SK-N-DZ (cell line): ENCODE results near the gene CLMN.
A peak's percentile ranks its signal among the peaks of the same experiment; 100 is the strongest.

ENCODE experiments used
- DNase-seq: peaks from one replicate; pipeline ENCODE4 v3.0.0-alpha.2; 2015; ENCODE audit warnings: low spot score

The CLMN gene

DNA sequence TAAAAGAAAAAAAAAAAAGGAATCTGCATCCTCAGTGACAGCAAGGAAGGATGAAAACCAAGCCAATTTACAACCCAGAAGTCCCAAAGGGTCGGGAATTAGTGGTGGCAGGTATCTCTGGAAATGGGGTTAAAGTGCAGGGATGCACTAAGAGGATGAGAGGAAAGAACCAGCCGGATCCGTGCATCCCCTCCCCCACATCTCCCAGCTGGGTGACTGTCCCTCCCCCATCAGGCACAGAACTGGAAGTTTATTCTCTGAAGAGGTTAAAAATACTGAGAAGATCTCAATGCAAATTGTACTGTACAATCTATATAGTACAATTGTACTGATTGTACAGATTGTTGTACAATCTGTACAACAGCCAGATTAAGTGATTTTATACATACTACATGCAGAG lies 15.4 kb downstream of the CLMN start:
- no peak for DNase-seq

DNA sequence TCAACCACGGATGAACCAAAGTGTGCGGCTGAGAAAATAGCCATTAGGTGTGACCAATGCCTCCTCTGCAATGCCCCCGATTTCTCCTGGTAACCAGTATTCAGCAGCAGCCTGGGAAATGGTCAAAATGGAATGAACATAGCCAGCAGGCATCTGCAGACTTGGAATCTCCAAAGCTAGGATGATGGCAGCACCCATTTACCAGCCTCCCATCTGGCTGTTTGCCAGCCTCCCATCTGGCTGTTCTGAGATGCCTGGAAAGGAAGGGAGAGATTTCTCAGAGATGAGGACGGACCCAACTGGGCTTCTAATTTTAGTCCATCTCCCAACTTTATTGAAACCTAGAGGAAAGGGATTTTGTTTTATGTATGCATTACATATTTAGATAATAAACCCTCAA lies 16.2 kb downstream of the CLMN start:
- DNase-seq = no peak

DNA sequence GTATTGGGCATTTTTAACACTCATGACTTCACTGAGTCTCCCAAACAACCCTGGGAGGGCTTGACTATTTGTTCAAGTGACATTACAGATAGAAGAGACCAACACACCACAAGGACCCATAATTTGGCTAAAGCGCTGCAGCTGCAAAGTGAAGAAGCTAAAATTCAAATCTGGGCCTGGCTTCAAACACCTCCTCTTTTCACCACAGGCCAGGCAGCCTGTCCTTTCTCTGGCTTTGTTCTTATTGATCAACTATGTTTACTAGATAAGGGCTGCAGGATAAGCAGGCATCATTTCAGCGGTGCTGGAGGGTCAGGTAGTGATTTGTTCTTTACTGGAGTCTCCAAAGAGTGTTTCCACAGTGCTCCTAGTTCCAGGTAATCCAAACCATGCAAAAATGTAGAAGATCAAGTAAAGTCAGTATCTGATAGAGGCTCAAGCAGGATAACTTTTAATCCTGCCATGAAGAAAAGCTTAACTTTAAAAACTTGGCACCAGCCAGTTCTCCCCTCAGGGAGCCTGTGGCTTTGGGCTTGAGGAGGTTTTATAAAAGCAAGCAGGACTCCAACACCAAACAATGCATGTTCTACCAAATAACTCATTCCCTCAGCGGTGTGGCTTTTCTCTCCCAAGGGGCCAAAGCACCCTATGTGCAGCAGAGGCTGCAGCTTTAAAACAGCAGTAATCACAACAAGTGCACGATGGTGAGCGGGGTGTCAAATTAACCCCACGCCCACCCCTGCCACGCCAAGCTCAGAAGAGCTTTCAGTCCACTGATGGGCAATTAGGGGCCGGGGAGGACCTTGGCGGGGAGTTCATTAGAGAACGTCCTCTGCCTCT lies 16.8 kb downstream of the CLMN start:
- no peak for DNase-seq

DNA sequence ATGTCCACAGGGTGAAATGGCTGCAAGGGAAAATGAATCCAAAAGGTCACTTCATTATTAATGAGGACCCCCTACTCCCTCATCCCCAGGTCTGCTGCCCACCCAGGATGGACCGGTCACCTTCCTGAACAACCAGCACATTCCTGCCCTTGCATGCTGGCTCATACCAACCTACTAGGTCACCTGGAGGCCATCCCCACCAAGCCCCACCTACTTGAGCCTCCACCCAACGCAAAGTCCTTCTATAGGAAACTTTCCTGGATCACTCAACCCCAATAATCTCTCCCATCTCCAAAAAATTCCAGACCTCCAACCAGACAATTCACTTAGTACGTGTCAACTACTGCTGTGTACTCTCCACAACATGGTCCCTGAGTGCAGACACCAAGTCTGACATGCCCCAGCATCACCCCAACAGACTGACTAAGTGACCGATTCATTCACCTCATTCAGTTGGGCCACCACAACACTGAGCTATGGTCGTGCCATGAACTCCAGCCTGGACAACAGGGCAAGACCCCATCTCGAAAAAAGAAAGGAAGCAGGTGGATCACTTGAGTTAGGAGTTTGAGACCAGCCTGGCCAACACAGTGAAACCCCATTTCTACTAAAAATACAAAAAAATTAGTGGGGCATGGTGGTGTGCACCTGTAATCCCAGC lies 18.1 kb downstream of the CLMN start:
- DNase-seq = no peak

DNA sequence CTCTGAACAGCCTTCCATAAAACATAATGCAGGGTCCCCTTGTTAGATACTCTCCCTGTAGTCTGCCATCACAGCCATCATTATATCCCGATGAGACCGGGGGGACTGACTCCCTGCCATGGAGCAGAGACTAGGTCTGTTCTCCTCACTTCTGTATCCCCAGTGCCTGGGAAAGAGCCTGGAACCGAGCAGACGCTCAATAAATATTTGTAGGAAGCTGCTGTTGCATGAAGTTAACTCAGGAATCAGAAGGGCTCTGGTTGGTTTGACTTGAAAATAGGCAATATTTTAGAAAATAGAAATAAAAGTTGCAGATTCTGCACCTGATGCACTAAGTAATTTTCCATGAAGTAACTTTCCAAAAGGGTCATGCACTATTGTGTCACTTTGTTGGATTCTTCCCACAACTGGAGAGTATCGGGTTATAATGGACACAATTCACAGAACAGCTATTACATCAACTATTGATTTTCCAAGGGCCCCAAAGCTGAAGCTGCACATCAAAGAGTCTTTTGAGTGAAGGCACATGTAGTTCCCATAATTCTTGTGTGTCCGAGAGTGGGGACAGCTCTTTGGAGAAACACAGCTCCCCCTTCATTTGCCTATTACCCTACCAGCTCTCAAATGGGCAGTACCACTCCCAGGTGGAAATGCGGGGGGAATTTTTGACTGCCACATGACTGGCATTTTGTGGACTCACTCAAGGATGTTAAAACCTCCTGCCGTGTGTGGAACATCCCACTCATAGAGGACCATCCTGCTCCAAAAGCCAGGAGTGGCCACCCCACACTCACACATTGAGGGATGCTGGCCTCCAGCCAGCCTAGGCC lies 18.8 kb downstream of the CLMN start:
- DNase-seq = no peak

DNA sequence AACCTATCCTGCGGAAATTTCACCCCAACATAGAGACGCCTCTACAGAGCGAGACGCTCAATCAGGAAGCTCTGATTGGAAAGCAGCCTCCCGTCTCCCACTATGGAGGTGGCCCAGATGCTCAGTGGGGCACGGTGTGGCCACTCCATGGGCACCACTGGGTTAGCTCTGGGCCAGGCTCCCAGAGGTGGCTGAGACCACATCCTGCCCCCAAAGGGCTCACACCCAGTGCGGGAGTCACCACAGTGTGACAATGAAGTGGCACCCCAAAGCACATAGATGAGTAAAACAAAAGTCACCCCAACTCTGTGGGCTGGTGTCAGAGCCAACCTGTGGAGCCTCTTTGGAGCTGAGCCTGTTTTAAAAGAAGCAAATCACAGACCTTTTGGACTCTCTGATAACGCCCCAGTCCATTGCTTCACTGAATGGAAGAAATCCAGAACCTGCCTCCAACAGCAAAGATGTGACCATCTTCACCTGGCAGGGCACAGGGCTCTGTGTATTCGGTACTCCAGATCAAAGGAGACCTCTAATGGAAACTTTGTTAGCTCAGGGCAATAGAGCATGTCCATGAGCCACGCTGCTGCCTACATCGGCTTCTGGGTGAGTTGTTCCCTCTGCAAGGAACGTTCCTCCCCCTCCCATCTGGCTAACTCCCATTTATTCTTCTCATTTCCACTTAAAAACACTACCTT lies 19.6 kb downstream of the CLMN start:
- DNase-seq = no peak

DNA sequence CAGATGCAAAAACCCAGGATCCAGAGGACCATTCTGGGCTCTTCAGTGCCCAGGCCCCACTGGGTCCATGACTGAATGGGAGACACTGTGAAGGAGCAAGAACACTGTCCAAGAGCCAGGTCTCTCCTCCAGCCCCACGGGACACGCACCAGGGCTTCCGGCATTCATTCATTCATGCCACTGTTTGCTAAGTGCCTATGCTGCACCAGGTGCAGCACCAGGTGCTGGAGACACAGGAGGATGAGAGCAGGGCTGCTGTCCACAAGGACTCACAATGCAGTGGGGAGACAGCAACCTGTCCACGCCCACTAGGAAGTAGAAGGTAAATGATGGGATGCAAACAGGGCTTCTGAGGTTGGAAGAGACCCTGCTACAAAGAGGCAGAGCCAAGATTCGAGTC lies 20.4 kb downstream of the CLMN start:
- DNase-seq = no peak

GRCh38 chr14:95297832-95298231 lies 21.9 kb downstream of the CLMN start:
- DNase-seq = no peak

- no peak for DNase-seq
Observed at GRCh38 chr14:95296966-95297365, 22.7 kb downstream of the CLMN start.

DNA sequence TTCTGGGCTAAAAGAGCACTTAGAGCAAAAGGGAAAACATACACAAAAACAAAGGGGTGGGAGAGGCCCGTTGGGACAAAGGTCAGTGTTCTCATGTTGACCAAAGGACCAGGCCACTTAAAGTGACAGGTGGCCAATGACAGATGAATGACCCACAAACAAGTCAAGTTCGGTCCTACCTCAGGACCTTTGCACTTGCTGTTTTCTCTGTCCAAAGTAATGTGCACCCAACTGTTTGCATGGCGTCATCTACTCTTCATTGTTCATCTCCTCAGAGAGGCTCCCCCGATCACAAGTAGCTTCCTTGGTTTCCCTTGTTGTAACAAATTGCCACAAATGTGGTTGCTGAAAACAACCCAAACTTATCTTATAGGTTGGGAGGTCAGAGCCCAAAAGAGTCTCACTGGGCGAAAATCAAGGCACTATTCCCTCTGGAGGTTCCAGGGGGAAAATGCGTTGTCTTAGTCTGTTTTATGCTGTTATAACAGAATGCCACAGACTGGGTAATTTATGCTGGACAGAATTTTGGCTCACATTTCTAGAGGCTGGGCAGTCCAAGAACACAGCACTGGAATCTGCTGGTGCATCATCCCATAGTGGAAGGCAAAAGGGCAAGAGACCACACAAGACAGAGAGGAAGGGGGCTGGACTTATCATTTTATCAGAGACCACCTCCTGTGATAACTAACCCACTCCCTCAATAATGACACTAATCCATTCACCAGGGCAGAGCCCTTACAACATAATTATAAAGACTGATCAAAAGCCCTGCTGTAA lies 23.9 kb downstream of the CLMN start:
- DNase-seq = no peak

DNA sequence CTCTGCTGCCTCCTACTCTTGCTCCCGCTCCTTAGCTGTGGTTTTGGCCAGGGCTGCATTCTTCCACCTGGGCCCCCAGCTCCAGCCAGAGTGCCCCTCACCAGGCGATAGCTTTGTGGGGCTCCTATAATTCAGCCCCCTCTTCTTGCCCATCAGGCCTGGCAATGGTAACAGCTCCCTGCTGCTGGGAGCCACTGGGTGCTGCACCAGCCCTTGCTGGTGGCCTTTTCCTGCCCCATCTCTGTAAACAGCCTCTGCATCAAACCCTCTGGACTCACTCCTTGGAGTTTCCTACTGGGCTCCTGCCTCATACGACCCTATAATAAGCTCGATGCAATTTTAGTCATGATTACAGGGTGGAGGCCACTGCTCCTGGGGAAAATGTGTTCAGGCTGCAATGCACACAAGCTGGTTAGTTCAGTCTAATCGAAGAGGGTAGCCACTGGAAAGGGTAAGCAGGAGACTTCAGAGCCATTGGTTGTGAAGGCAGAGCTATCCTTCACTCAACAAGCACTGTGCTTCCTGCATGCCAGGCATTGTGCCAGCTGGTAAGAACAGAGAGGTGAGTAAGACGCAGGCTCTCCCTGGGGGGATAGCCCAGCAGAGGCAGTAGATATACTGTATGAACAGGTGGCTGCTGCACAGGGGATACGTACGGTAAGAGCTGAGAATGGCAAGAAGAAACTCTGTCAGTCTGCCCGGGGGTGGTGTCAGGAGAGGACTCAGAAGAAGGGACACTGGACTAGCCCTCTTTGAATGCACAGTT lies 24.7 kb downstream of the CLMN start:
- no peak for DNase-seq

- no peak for DNase-seq
Observed at GRCh38 chr14:95294320-95294719, 25.4 kb downstream of the CLMN start.

DNA sequence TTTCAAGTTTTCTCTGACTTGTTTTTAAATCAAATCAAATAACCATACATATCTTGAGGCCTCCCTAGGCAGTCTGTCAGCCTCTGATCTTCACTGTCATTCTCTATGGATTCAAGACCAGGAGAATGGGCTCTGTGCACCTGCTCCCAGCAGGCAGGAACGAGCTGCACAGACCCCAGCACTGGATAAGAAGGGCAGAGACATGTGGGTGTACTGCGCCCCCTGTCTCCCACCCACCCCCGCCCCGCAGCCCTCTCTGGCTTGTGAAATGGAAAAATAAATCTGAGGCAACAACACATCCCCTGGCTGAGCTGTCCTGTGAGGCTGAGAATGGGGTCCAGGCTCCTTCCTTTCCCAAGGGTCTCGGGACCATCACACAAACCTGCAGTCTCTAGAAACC lies 26.3 kb downstream of the CLMN start:
- no peak for DNase-seq

DNA sequence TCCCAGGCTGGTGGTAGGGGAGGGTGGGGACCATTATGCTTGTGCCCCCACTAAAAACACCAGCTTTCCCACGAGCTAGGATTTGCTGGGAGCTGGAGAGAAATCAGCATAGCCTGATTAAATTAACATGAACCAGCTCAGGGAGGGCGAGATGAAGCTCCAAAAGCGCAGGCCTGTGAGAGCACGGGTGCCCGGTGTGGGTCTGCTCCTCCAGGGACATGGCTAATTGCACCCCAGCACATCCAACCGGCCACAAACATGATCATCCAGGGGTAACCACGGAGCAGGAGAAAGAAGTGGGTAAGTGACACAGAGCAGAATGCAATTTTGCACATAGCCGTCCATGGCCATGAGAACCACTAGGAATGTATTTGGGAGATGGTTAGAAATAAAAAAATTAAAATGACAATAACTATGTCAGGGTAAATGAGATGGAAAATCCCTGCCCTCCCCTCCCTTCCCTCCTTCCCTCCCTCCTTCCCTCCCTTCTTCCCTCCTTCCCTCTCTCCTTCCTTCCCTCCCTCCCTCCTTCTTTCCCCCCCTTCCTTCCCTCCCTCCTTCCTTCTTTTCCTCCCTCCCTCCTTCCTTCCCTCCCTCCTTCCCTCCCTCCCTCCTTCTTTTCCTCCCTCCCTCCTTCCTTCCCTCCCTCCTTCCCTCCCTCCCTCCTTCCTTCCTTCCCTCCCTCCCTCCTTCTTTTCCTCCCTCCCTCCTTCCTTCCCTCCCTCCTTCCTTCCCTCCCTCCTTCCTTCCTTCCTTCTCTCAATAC lies 26.9 kb downstream of the CLMN start:
- DNase-seq = peak; percentile 43

DNA sequence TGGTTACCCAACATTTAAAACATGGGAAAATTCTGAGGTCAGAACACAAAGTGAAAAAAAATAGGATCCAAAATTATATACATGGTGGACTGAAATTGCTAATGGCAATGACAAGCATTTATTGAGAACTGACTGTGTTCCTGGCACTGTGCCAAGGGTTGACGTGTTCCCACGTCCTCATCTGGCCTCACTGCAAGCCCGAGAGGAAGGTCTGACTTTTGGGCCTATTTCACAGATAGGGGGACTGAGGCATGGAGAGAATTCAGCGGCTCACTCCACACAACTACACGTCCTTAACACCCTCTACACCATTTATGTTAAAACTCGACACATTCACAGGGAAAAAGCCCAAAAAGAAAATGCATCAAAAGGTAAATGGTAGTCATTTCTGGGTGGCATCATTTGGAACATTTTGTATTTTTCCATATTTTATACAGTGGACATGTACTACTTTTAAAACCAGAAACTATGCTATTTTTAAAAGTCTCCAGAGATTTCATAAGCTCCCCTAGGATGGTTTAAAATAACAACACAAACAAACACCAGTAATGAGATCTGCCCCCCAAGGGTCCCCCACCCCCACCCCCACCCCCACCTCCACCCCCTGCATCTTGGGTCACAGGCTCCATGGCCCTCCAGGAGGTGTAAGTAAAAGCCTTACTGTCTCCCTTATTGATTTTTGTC lies 27.7 kb downstream of the CLMN start:
- no peak for DNase-seq

DNA sequence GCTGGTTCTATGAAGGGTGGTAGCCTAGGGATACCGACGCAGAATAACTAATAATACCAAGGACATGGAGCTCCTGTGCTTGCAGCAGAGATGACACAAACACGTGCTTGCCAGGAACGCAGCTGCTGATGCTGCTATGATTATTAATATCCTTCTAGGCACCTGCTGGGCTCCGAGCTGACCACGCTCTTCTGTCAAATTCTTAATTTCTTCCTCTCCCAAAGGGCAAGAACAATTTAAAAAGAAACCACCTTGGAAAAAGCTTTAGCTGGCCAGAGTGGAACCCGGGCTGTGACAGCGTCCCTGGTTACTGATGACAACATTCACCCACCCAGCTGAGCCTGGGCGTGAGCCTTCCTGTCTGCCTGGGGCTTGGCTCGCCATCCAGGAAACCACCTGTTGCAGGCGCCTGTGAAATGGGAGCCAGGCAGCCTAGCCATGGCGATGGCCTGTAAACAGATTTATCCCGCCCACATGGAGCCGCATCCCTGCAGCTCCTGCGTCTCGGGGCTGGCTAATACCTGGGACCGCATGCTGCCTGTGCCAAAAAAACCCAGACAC lies 28.8 kb downstream of the CLMN start:
- no peak for DNase-seq

DNA sequence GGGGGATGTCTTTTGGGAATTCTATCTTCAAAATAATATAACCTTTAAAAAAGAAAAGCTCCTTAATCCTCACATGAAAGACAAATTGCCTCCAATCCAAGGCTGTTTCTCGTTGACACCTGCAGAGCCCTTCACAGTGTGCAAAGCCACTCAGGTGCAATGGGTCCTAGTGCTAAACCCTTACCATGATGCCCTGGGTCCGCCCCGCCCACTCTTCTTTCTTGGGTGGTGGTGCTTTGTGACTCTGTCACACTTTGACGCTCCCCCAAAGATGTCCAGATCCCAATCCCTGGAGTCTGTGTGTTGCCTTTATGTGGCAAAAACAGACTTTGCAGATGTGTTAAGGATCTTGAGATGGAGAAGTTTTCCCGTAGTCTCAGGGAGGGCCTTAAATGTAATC lies 29.7 kb downstream of the CLMN start:
- no peak for DNase-seq

- DNase-seq = no peak
Observed at GRCh38 chr14:95289323-95290010, 30.2 kb downstream of the CLMN start.
